ENCODE measurements around the gene CD46. TPM values are rescaled to one million over a fixed set of nuclear protein-coding genes. Genes with fewer than 3 reads are reported as not detected.

Gene CD46
- total RNA-seq, 2 donors from 2014 or later = 148 to 282 TPM

Other genes starting within 250 kb of the CD46 start
- not detected for gene CR1L, start 106.9 kb upstream of the CD46 start, total RNA-seq
- gene CD34, start 159.1 kb downstream of the CD46 start, total RNA-seq = 1 to 10 TPM; 3.1 to 8.4 TPM

Data from colonic mucosa (tissue), 2 donors.